Left ventricle myocardium inferior (tissue), 1 donor: ENCODE measurements around the gene FDX2. TPM values are rescaled to one million over a fixed set of nuclear protein-coding genes. Genes with fewer than 3 reads are reported as not detected.
A peak's percentile ranks its signal among the peaks of the same experiment; 100 is the strongest.

Experiments
- DNase-seq: peaks from one replicate; pipeline ENCODE4 v3.0.0-alpha.2; 2020
- H3K27ac ChIP-seq: fragments of 200-600 bp; replicated peaks from 2 replicates; pipeline ENCODE4 v1.8.0; 2021
- H3K27me3 ChIP-seq: fragments of 200-600 bp; 2 replicates; pipeline ENCODE4 v1.8.0; 2021; ENCODE audit warnings: low read depth
- H3K36me3 ChIP-seq: fragments of 200-600 bp; 2 replicates; pipeline ENCODE4 v1.8.0; 2021
- H3K4me1 ChIP-seq: fragments of 200-600 bp; 2 replicates; pipeline ENCODE4 v1.8.0; 2021
- H3K4me3 ChIP-seq: fragments of 200-600 bp; 2 replicates; pipeline ENCODE4 v1.8.0; 2021; ENCODE audit warnings: mild to moderate bottlenecking, moderate library complexity
- H3K9me3 ChIP-seq: fragments of 200-600 bp; replicated peaks from 2 replicates; pipeline ENCODE4 v1.8.0; 2021
- intact Hi-C: fragments of 100-400 bp; cut with micrococcal nuclease; formaldehyde crosslinking; loops from one replicate; pipeline ENCODE4 v1.11.0; 2022
- total RNA-seq: library from RNA; stranded (reverse); fragmentation: NEBNext Ultra II Directional; extraction: Animal tissue kit (Norgen Biotek cat#: 25700); gene quantifications from one replicate; pipeline ENCODE4 v1.2.1, GENCODE V29; 2021
- TF ChIP-seq, protein P1 (sequence below): fragments of 200-600 bp; IDR thresholded peaks from 2 replicates; pipeline ENCODE4 v1.8.0; 2021; ENCODE audit warnings: antibody characterized with exemption, mild to moderate bottlenecking, borderline replicate concordance
- donor health status: DM: no; HTN: yes; CAD: no; lungs with severe emphysema.

Gene FDX2
- total RNA-seq, 1 donor from 2014 or later: 17.4 TPM

DNA sequence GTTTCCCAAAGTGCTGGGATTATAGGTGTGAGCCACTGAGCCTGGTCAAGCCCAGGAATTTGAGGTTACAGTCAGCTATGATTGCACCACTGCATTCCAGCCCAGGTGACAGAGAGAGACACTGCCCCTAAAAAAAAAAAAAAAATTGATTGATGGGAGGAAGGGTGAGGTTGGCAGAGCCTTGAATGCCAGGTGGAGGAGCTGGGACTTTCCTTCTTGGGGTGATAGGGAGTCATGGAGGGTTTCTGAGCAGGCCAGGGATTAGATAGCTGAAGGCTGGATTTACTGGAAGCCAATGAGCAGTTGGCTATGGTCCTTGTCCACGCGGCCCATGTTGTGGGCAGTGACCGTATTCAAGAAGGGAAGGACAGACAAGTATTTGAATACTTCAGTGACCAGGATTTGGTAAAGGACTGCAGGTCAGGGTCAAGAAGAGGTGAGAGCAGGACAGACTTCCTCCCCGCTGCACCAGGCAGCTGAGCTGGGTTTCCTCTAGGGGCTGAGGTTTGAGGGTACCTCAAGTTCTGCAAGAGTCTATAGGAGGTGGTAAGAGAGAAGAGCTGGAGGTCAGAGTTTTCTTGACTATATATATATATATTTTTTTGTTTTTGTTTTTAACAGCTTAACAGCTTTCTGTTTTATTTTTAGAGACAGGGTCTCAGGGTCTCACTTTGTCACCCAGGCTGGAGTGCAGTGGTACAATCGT, 35.9 kb downstream of the FDX2 start:
- Histone ChIP-seq H3K9me3 (no peaks in the 10 kb centered on the region), H3K27me3 (no peaks in the 10 kb centered on the region), H3K4me3 (no peak overlapping the region), H3K4me1 (peaks cover 1% of the 10 kb centered on the region), H3K27ac (no peak overlapping the region), H3K36me3 (peaks cover 42% of the 10 kb centered on the region)
- no peak for DNase-seq
- intact Hi-C loops: loop anchor here (5.0 to 10.0 kb wide), 2 partner anchors 55 to 112 kb away; partner anchors contain the start of genes ICAM3 and RAVER1
- TF ChIP-seq, protein P1, sequence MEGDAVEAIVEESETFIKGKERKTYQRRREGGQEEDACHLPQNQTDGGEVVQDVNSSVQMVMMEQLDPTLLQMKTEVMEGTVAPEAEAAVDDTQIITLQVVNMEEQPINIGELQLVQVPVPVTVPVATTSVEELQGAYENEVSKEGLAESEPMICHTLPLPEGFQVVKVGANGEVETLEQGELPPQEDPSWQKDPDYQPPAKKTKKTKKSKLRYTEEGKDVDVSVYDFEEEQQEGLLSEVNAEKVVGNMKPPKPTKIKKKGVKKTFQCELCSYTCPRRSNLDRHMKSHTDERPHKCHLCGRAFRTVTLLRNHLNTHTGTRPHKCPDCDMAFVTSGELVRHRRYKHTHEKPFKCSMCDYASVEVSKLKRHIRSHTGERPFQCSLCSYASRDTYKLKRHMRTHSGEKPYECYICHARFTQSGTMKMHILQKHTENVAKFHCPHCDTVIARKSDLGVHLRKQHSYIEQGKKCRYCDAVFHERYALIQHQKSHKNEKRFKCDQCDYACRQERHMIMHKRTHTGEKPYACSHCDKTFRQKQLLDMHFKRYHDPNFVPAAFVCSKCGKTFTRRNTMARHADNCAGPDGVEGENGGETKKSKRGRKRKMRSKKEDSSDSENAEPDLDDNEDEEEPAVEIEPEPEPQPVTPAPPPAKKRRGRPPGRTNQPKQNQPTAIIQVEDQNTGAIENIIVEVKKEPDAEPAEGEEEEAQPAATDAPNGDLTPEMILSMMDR: no peak

DNA sequence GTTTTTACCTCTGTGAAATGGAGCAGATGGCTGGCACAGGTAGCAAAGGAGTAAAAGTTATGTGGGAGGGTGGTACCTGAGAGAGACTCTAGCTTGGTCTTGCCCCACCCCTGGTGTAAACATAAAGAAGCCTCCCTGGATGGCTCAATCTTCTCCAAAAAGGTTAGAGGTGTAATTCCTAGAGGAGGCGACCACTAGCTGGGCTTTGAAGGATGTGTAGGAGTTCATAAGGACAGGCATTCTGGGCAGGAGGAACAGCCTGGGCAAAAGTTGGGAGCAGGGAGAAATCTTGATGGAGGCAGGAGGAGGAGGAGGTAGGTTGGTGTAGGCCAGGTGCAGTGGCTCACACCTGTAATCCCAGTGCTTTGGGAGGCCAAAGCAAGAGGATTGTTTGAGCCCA, 36.9 kb downstream of the FDX2 start:
- Histone ChIP-seq H3K9me3 (no peaks in the 10 kb centered on the region), H3K4me1 (no peaks in the 10 kb centered on the region), H3K27me3 (no peaks in the 10 kb centered on the region), H3K27ac (no peak overlapping the region), H3K36me3 (peaks cover 33% of the 10 kb centered on the region), H3K4me3 (no peak overlapping the region)
- intact Hi-C loops: loop anchor here (5.0 to 10.0 kb wide), 2 partner anchors 56 to 113 kb away; partner anchors contain the start of genes ICAM3 and RAVER1
- TF ChIP-seq, protein P1: no peak
- no peak for DNase-seq

DNA sequence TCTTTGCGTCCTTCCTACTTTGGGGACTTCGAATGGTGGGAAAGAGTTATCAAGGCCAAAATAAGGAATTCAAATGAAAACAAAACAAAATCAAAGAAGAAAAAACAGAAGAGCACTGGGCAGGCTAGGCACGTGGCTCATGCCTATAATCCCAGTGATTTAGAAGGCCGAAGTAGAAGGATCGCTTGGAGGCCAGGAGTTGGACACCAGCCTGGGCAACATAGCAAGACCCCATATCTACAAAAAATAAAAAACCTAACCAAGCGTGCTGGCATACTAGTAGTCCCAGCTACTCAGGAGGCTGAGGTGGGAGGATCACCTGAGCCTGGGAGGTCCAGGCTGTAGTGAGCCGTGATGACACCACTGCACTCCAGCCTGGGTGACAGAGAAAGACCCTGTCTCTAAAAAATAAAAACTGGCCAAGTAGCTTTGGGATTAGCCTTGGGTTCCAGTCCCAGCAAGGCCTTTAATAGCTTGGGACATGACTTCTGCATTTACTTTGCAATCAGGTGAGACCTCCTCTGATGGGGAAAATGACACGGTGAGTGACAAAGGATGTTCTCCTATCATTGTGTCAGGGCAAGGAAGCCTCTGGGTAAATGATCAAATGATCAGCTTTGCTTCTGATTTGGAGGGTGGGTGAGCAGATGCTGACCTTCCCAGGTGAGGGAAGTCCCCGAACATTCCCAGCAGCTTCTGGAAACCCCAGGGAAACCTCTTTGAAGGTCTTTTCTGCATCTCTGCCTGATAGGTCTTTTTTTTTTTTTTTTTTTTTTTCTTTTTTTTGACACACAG, 37.8 kb downstream of the FDX2 start:
- DNase-seq: no peak
- intact Hi-C loops: loop anchor here (5.0 to 10.0 kb wide), 2 partner anchors 57 to 114 kb away; partner anchors contain the start of genes ICAM3 and RAVER1
- TF ChIP-seq, protein P1: no peak
- Histone ChIP-seq H3K4me3 (no peak overlapping the region), H3K36me3 (peaks cover 25% of the 10 kb centered on the region), H3K27me3 (no peaks in the 10 kb centered on the region), H3K27ac (no peak overlapping the region), H3K9me3 (no peaks in the 10 kb centered on the region), H3K4me1 (no peaks in the 10 kb centered on the region)

DNA sequence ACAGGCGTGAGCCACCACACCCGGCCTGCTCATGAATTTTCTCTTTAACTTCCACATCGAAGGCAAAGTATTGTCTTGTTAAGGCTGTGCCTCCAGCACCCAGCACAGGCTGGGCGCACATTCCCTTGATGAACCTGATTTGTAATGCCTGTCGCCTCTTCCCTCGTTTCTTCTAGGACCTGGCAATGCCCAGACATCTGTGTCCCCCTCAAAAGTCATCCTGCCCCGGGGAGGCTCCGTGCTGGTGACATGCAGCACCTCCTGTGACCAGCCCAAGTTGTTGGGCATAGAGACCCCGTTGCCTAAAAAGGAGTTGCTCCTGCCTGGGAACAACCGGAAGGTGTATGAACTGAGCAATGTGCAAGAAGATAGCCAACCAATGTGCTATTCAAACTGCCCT, 41.2 kb downstream of the FDX2 start:
- peaks cover 16% of the 10 kb centered on the region for H3K36me3 ChIP-seq
- DNase-seq: no peak
- peaks cover 26% of the 10 kb centered on the region for H3K4me1 ChIP-seq
- no peak overlapping the region for H3K27ac ChIP-seq
- intact Hi-C loops: loop anchor here (10.0 kb wide), 1 partner anchor 60 kb away; the partner anchor contains the start of genes ICAM3 and RAVER1
- TF ChIP-seq, protein P1: no peak
- no peaks in the 10 kb centered on the region for H3K9me3 ChIP-seq
- peaks cover 15% of the 10 kb centered on the region for H3K27me3 ChIP-seq
- no peak overlapping the region for H3K4me3 ChIP-seq

DNA sequence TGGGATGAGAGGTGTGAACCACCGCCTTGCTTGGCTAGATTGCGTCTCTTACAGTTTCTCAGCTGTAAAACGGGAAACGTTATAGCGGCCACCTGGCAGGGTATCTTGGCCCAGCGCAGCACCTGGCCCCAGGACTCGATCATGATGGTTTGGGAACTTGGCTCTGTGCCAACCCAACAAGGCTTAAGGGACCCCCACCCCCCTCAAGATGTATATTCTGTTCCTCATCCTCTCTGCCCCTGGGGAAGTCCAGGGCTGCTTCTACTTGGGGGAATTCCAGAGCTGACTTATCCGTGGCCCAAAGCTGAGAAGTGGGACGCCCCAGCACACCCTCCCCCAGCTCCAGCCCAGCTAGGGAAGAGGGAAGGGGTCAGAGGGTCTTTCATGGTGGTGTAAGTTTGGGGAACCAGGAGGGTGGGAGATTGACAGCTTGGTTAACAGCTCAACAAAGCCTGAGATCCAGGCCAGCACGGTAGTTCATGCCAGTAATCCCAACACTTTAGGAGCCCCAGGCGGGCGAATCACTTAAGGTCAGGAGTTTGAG, 44.2 kb downstream of the FDX2 start:
- H3K36me3 ChIP-seq: peaks cover 2% of the 10 kb centered on the region
- no peaks in the 10 kb centered on the region for H3K9me3 ChIP-seq
- H3K4me1 ChIP-seq: peaks cover 48% of the 10 kb centered on the region
- peaks cover 21% of the 10 kb centered on the region for H3K27me3 ChIP-seq
- intact Hi-C loops: loop anchor here (10.0 kb wide), 1 partner anchor 63 kb away; the partner anchor contains the start of genes ICAM3 and RAVER1
- no peak for DNase-seq
- TF ChIP-seq, protein P1: no peak
- H3K4me3 ChIP-seq: peak overlapping the region; percentile 71
- peak overlapping the region; percentile 93 for H3K27ac ChIP-seq
